ENCODE data around the gene ARFGEF2. TPM values are rescaled to one million over a fixed set of nuclear protein-coding genes. Genes with fewer than 3 reads are reported as not detected.

ARFGEF2 gene
- polyA plus RNA-seq, 1 donor (not counting 4 experiments of a cell fraction or from before 2014, with no cell fraction given): 19.2 TPM

GRCh38 chr20:48920527-48921167 is 864 bp upstream of the ARFGEF2 start:
- Histone ChIP-seq H3K4me1 (ENCODE audit: control insufficient read depth, extremely low read depth, insufficient read depth, low read length) (peaks cover 19% of the 10 kb centered on the region), H3K9ac (ENCODE audit: control insufficient read depth, extremely low read depth, insufficient read depth, low read length) (peak overlapping the region; percentile 87), H2AFZ (ENCODE audit: control insufficient read depth, low read length) (peak overlapping the region; percentile 98), H3K9me1 (ENCODE audit: control insufficient read depth, extremely low read depth, insufficient read depth, low read length) (no peaks in the 10 kb centered on the region), H3K4me3 (ENCODE audit: control insufficient read depth in 2 of 3, extremely low read depth in 1 of 3, insufficient read depth in 2 of 3, low read depth in 1 of 3, low read length in 3 of 3) (peak overlapping the region; percentile 60 to 95 (median 73)), H3K27ac (ENCODE audit: control insufficient read depth, insufficient read depth, low read length) (peak overlapping the region; percentile 86), H3K9me3 (ENCODE audit: control insufficient read depth, low read depth, low read length) (no peaks in the 10 kb centered on the region), H3K36me3 (ENCODE audit: control insufficient read depth in 2 of 2, extremely low read depth in 1 of 2, insufficient read depth in 2 of 2, low read length in 2 of 2) (no peaks in the 10 kb centered on the region), H3K79me2 (ENCODE audit: control insufficient read depth, insufficient read depth, low read length) (peaks cover 38% of the 10 kb centered on the region), H3K27me3 (ENCODE audit: control insufficient read depth, extremely low read depth, insufficient read depth, low read length) (no peaks in the 10 kb centered on the region), H3K4me2 (ENCODE audit: control insufficient read depth, extremely low read depth, insufficient read depth, low read depth, low read length) (peak overlapping the region; percentile 94), H4K20me1 (ENCODE audit: control insufficient read depth, extremely low read depth, insufficient read depth, low read length) (peaks cover 3% of the 10 kb centered on the region)
- FAIRE-seq (no peak), DNase-seq (ENCODE audit: low read depth, low spot score) (no peak)
- dilution Hi-C loops (cut with MboI; ENCODE audit: extremely low pct_ligation_motif_present, low sequenced_read_pairs): loop anchor here (25.0 kb wide), 1 partner anchor 258 kb away; no protein-coding TSS in a partner anchor
- TF ChIP-seq EZH2 (IDR thresholded peaks at IDR 0.05; ENCODE audit: low read length) (no peak), CTCF (optimal IDR thresholded peaks at IDR 0.05 in 1 of 3, IDR thresholded peaks at IDR 0.05 in 1 of 3, conservative IDR thresholded peaks at IDR 0.05 in 1 of 3; ENCODE audit: extremely low read depth in 1 of 3, insufficient read depth in 2 of 3, low read length in 3 of 3) (no peak)

- Histone ChIP-seq H3K9me3 (ENCODE audit: control insufficient read depth, low read depth, low read length) (no peaks in the 10 kb centered on the region), H3K9me1 (ENCODE audit: control insufficient read depth, extremely low read depth, insufficient read depth, low read length) (no peaks in the 10 kb centered on the region), H3K4me1 (ENCODE audit: control insufficient read depth, extremely low read depth, insufficient read depth, low read length) (peaks cover 19% of the 10 kb centered on the region), H3K27ac (ENCODE audit: control insufficient read depth, insufficient read depth, low read length) (peak overlapping the region; percentile 86), H3K9ac (ENCODE audit: control insufficient read depth, extremely low read depth, insufficient read depth, low read length) (peak overlapping the region; percentile 87), H4K20me1 (ENCODE audit: control insufficient read depth, extremely low read depth, insufficient read depth, low read length) (peaks cover 3% of the 10 kb centered on the region), H3K4me2 (ENCODE audit: control insufficient read depth, extremely low read depth, insufficient read depth, low read depth, low read length) (peak overlapping the region; percentile 94), H3K27me3 (ENCODE audit: control insufficient read depth, extremely low read depth, insufficient read depth, low read length) (no peaks in the 10 kb centered on the region), H3K4me3 (ENCODE audit: control insufficient read depth in 2 of 3, extremely low read depth in 1 of 3, insufficient read depth in 2 of 3, low read depth in 1 of 3, low read length in 3 of 3) (peak overlapping the region; percentile 60 to 95 (median 73)), H3K36me3 (ENCODE audit: control insufficient read depth in 2 of 2, extremely low read depth in 1 of 2, insufficient read depth in 2 of 2, low read length in 2 of 2) (no peaks in the 10 kb centered on the region), H3K79me2 (ENCODE audit: control insufficient read depth, insufficient read depth, low read length) (peaks cover 53% of the 10 kb centered on the region), H2AFZ (ENCODE audit: control insufficient read depth, low read length) (peak overlapping the region; percentile 1)
- FAIRE-seq: no peak
- DNase-seq (ENCODE audit: low read depth, low spot score): no peak
- dilution Hi-C loops (cut with MboI; ENCODE audit: extremely low pct_ligation_motif_present, low sequenced_read_pairs): loop anchor here (25.0 kb wide), 1 partner anchor 260 kb away; no protein-coding TSS in a partner anchor
- TF ChIP-seq CTCF (optimal IDR thresholded peaks at IDR 0.05 in 1 of 3, IDR thresholded peaks at IDR 0.05 in 1 of 3, conservative IDR thresholded peaks at IDR 0.05 in 1 of 3; ENCODE audit: extremely low read depth in 1 of 3, insufficient read depth in 2 of 3, low read length in 3 of 3): peak in 1 of 3 experiments; percentile 18
- TF ChIP-seq EZH2 (IDR thresholded peaks at IDR 0.05; ENCODE audit: low read length): no peak
These were observed 641 bp downstream of the ARFGEF2 start for GRCh38 chr20:48921883-48922820.

Measured in keratinocyte (primary cell).